GM19467 (cell line): ENCODE data around the gene GAD2.

Source experiments
- ATAC-seq: cut with Tn5 transposase; IDR thresholded peaks from one replicate; pipeline ENCODE4 v1.9.1; 2021; ENCODE audit warnings: mild to moderate bottlenecking, moderate library complexity; ENCODE audit not compliant: unreplicated experiment

Gene GAD2

DNA sequence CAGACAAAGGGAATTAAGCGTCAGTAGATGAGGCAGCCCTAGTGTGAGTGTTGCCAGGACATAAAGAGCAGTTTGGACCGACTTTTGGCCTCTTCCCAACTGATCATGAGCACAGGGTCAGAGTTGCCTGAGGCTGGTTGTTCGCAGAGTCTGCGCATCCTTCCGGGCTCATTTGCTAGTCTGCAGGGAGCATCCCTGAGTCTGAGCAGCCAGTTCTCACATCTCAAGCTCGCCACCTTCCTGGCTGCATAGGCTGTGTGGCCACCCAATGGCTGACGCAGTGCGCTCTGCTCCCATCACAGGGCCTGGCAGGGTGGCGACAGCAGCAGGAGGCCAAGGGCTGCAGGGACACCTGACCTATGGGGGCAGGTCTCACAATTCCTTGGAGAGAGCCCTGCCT, 5.0 kb downstream of the GAD2 start:
- no peak for ATAC-seq

DNA sequence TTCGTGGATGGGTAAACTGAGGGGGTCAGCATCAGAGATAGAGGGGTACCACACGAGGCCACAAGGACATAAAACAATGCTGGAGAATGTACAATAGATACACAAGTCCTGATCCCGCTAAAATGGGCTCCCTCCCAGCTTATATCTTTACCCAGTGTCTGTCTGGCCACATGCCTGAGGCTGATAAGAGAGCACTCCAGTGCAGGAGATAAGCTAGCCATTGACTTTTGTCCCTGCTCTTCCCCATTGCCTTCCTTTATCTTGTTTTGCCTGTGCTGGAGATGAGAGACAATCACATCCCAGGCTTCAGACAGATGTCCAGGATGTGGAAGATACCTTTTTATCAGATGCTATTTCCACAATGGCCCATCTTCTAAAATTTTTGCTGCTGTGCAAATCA, 6.0 kb downstream of the GAD2 start:
- ATAC-seq: no peak

DNA sequence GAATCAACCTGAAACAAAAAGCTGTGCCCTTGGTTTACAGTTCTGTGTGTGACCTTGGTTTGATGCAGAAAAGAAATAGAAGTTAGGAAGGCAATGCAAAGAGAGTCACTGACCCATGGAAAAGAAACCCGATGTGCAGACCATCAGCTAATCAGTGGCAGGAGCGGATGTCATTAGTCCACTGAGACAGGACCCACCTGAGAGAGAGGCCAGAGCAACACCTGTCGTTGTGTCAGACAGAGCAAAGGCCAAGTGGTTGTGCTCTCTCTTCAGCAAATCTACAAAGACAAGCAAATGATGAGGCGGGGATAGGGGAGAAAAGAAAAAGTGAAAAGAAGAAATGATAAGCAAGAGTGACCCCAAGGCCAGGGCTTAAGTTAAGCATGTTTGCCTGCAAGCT, 8.7 kb downstream of the GAD2 start:
- no peak for ATAC-seq

DNA sequence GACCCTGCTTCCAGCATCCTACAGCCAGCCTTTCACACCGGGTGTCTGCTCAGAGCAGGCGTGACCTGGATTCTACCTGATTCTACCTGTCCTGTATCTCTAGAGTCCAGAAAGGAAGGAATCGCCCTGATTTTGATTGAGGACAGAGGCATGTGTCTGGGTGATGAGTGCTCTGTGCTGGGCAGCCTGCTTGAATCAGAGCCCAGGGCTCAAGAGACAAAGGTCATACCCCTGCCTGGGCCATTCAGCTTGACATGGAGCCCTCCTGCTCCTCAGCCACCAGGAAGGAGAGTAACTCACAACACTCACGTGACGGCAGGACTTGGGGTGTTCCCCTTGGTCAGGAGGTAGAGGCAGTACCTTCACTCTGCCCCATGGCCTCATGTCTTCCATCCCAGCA, 11.2 kb downstream of the GAD2 start:
- ATAC-seq: no peak

DNA sequence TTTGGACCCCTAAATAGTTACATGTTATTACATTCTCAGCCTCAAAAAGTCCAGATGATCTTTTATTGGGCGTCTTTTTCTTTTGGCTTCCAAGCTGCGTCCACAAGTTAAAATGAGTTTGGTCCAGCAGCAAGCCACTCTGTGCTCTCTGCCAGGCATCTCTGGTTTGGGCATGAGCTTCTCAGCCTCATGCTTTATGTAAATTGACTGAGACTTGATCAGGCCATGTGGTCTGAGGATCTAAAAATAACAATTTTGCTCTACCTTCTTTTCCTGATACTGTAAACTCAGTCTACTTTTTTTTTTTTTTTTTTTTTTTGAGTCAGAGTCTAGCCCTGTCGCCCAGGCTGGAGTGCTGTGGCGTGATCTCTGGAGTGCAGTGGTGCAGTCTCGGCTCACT, 15.6 kb downstream of the GAD2 start:
- ATAC-seq: no peak

DNA sequence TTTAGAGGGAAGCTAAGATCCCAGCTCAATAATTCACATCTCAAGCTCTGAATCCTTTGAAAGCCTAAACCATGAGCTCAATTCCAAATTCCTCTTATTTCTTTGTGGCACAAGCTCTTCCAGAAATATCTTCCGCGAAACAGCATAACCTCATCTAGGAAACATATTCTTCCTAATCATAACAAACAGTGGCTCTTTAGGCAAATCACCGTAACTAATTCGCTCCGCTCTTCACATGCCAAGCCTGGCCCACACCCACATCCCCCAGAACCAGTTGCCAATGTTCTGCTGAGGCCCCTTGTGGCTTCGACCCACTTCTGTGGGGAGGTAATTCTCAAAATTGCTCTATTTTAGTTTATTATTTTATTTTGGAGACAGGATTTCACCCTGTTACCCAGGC, 19.2 kb downstream of the GAD2 start:
- ATAC-seq: no peak

DNA sequence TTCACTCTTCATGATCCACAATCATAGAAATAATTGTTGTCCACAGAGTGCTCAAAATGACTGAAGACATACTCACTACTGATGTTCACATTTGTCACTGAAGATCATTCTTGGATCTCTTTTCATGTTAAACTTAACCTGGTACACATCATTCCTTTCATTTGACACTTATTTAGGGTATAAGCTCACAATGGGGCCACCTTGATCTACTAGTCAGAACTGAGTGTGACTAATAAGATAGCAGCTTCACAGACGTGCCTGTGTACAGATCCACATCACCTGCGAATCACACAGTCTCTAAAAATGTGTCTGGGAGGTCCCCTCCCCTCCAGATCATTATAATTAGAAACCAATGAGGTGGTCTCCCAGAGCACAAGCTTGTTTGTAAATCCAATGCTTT, 21.8 kb downstream of the GAD2 start:
- no peak for ATAC-seq

DNA sequence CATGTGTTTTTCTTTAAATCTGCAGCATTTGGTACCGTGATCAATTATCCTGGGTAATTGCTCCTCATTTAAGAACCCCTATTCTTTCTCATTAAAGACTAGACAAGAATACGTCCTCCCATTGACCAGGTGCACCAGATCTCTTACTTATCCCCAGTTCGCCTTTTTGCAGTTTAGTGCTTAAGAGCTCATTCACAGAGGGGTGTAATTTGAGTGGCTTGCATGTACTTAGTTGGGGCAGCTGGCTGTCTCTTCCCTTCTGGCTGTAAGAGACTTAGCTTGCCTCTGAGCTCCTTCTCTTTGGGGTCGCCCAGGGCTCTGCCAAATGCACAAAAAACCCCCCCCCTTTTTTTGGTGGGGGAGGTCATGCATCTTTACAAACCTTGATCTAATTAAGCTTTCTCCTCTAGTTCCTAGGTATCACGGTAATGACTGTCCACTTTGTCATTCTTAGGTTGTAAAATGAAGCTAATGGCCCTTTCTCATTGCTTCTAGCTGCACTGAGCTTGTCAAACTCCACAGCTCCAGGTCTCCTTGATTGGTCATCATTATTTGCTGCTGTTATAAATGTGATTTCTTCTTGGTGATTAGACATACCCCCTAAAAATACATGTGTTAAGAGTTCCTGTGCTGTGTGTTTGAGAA, 26.3 kb downstream of the GAD2 start:
- ATAC-seq: no peak

DNA sequence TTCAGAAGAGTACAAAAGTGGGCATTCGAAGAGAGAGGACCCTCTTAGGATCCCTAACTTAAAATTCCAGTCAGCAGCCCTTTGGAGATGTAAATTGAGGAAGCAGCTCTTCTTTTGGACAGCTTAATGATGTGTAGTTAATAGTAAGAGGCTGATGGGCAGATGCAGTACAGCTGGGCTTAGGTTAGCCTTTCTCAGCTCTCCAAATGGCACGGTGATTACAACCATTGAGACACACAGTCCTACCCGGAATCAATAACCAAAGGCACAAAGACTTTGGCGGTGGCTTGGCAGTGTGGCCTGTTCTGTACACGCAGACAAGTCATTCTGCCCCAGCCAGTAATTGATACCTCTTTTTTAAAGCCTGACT, 26.8 kb downstream of the GAD2 start:
- ATAC-seq: no peak

DNA sequence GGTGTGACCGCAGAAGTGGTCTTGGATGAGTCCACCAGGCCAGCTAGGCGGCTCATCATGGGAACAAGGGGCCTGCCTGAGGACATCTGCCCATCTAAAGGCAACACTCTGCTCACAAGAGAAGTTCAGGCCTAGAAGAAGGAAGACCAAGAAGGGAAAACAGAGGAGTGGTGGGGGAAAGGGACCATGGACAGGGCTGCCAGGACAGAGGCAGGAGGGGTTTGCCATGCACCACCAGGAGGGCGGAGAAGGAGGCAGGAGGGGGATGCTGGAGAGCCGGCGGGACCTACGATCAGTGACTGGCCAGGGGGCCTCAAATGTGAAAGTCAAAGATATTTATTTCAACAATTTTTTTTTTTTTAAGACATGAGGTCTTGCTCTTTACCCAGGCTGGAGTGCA, 33.1 kb downstream of the GAD2 start:
- ATAC-seq: no peak

DNA sequence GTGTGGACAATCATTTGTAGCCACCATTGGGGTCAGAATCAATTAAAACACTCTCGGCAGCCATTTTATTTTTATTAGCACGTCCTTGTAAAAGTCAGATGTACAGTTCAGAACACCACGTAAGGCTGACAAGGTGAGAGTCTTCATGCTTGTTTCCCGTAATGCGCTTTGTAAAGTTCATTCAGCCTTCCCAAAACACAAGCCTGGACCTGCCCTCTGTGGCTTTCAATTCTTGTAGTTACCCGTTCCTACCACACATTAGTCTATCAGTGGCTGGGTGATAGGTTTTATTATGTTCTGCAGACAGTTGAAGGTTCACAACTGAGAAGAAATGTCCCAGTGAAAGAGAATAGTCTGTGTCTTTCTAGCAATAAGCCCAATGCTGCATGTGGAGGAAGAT, 35.4 kb downstream of the GAD2 start:
- no peak for ATAC-seq

DNA sequence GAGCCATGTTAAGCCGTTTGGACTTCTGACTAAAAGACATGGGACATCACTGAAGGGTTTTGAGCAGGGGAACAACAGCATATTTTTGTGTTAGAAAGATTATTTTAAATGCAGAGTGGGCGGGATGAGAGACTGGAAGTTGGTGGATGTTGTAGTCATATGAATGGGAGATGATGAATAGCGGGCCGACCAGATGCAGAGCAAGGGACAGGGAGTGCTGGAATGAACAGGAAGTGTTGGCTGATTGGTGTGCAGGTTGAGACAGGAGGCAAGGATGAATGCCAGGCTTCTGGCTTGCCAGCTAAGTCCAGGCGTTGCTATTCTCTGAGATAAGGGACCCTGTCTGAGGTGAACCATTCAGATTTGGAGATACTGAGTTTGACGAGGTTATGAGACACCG, 38.0 kb downstream of the GAD2 start:
- no peak for ATAC-seq

DNA sequence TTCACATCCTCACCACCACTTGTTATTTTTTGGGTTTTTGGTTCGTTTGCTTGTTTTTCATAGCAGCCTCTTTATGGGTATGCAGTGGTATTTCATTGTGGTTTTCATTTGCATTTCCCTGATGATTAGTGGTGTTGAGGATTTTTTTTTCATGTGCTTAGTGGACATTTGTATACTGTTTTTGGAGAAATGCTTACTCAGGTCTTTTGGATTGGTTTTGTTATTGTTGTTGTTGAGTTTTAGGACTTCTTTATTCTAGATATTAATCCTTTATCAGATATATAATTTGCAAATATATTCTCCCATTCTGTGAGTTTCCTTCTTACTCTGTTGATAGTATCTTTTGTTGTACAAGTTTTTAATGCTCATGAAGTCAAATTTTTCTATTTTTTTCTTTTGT, 42.8 kb downstream of the GAD2 start:
- no peak for ATAC-seq

DNA sequence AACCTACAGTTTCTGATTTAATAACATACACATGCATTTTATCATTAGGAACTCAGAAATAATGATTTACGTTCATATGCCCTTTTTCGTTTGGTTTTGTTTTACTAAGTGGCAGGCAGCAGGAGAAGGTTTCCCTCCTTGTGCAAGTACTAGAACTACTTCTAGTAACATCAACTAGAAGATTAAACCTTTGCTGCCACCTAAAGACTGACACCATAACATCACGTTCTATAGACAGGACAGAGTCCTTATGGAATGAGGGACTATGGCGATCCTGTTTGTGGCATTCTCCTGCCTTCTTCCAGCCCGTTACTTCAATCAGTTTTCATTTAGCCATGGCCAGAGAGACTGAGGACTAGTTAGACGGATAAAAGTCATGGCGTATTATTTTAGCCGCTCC, 53.2 kb downstream of the GAD2 start:
- no peak for ATAC-seq

DNA sequence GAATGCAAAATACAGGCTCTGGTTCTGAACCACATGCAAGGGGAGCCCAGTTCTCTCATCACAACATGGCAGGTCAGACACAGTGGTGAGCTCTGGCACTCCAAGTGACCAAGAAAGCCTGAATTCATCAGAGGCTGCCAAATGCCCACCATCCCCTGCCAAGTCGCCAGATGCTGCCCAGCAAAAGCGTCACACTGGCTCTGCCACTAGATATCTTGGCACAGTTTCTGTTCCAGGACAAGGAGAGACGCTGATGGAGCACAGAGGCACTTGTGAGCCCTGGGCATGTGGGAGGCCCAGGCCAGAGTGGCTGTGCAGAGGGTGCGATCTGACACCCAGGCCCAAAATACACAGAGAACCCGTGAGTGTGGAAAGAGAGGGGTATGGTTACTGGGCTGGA, 57.8 kb downstream of the GAD2 start:
- ATAC-seq: no peak

DNA sequence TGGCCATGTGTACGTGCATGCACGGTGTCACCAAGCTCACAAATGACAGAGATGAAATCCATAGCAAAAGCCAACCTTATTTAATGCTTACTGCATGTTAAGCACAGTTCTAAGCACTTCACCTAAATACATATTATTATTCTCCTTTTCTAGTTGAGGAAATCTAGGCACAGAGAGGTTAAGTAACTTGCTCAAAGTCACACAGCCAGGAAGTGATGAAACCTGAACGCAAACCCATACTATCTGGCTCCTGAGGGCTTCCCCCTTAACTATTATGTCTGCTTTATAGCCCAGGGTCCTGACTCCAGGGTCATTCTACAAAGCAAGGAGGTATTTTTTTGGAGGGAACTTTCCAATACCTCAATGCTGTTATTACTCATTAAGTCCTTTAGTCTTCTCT, 61.7 kb downstream of the GAD2 start:
- no peak for ATAC-seq

DNA sequence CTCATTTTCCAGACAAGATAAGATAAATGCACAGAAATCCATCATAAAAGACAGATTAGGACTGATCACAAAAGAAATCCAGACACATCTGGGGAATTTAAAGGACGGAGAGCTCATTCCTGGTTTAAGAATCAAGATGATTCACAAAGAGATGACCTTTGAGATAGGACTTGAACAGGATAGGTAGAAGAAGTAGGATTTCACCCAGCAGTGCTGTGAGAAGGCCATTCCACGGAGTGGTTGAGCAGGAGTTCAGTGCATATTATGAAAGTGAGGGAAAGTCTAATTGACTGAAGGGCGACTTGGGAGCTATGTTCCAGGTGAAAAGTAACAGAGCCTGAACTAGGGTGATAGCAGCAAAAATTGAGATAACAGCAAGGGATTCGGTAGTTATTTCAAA, 73.7 kb downstream of the GAD2 start:
- ATAC-seq: no peak

DNA sequence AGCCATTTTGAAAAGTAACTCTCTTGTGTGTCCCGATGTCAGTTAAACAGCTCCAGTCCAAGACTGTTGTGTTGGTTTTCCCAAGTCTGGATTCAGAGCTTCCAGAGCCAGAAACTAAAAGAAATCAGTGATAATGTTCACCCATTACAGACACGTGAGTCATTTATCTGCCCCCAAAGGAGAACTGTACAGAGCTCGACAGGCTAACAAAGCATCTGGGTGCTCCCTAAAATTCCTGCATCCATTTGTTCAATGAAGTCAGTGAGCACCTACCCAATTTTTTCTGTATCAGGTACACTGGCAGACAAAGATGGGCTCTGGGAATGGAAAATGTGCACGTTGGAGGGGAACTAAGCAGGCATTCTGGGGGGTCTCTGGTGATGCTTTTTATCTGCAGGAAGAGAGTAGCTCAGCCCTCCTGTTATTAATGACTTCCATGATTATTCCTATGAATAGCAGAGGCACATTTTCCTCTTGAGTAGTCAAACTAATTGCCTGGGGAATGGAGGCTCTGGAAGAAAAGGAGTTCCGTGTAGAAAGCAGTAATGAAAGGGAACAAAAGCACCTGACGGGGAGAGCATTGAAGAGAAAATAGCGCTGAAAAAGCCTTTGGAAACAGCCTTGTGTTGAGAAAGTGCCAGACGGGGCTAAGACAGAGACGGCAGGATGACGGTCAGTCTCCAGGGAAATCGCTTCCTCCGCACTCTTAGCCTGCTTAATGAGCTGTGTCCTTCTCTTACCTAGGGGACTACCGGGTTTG, 75.3 kb downstream of the GAD2 start:
- ATAC-seq: no peak

DNA sequence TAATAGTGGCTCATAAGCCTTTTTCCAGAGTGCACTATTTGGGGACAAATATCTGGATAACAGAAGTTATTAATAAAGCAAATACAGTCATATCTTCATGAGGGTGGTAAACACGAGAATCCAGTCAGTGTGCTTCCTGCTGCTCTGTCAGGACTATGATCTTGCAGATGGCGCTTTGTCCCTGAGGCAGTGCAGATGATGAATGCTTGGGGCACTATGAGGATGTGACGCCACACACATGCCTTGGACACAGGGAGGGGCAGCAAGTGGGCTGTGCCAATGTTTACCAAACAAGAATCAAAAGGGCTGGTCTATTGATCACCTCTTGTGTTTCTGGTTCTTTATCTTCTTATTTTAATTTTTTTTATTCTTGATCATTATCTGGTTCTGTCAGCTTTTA, 79.8 kb downstream of the GAD2 start:
- ATAC-seq: no peak

DNA sequence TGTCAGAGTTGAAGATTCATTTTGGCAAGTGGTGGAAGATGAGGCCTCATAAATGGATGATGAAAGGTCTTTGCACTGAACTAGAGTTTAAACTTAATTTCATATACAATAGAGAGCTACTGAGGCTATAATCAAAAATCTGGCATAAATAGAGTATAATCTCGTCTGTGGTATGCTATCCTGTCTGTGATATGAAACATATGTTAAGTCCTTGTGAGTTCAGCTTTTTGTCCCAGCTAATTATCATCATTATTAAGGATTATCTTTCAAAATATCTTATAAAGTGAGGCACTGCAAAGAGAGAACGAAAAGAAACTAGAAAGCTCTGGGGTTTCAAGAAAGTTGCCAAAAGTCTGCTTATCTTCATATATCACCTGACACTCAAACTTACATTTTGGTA, 83.4 kb downstream of the GAD2 start:
- ATAC-seq: no peak

DNA sequence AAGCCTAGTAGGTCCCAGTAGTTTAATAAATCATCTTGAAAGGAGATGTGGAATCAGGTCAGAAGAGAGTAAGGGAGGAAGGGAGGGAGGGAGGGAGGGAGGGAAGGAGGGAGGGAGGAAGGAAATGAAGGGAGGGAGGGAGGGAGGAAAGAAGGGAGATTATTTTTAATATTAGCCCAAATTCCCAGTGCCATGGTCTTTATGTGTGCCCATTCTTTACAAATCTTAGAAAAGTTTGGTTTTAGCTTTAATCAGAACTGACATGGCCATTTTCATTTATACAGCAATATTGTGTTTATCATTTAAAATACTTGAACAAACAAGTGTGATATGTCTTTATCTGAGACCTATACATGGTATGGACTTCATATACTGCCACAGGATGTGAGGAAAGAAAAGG, 86.8 kb downstream of the GAD2 start:
- ATAC-seq: no peak

DNA sequence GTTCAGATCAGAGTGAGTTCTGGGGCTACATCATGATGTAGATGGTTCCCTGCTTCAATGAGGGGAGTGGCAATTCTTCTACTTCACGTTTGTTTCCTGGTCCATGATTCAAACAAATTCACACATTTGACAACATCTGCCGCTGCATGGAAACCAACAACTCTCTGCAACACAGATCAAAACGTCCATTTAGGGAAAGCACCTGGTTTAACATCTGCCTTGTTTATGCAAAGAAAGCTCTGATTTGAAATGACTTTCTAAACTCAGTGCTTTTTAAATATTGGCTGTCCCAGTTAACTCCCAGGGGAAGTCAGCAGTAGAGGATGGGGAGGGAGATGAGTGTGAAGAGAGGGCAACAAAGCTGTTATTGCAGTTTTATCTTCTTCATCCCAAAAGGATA, 93.8 kb downstream of the GAD2 start:
- ATAC-seq: no peak

DNA sequence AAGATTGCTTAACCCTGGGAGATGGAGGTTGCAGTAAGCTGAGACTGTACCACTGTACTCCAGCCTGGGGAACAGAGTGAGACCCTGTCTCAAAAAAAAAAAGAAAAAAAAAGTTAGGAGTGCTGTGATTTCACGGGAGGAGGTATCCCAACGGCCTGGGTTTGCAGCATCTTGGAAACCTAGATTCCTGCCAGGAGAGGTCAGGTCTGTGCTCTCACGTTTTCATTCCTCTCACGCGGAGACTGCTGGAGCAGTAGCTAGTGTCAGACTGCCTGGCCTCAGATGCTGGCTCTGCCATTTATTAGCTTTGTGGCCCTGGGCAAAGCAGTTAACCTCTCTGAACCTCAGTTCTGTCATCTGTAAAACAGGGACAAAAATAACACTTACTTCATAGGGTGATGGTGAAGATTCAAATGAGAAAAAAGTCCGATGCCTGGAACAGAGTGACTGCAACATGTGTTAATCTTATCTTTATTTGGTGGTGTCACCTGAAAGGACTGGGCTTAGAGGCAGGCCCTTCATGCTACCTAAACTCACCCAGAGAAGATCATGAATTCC, 94.9 kb downstream of the GAD2 start:
- no peak for ATAC-seq
